ENCODE data around the gene MAML3.
A peak's percentile ranks its signal among the peaks of the same experiment; 100 is the strongest.

Gene MAML3

DNA sequence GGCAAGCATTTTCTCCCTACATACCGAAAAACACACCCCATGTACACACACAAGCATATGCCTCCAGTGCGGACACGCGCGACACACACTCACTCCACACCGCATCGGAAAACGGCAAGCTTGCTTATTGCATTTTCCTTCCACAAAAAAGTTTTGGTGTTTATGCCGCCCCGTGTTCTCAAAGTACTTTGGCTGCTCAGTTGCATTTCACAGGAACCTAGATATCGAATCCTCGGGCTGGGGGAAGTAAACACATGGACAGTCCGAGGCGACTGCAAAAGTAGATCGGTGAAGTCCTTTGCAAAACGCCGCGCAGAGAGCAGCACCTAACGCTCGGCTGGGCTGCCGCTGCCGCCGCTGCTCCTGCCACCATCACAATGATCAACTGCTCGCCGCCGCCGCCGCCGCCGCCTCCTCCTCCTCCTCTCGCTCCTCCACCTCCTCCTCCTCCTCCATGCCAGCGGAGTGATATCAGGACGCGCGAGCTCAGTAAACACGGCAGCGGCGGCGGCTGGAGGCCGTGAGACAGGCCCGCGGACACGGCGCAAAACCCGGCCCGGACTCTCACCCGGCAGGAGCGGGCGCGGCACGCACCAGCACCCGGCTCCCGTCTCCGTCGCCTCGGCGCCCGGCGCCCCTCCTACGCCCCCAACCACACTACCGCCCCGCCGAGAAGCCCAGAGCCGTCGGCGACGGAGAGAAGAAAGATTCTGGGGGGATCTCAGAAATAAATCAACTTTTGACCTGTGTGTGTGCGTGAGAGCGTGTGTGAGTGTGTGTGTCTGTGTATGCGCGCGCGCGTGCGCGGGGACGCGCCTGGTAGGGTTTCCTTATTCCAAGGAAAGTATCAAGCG lies at the start of gene MAML3:
Gene MAML3 (minus strand): TSS at position 467 of the 854 bp plus-strand sequence. CDS start 857 bp downstream, outside the sequence.
- peak; percentile 88 for DNase-seq

DNA sequence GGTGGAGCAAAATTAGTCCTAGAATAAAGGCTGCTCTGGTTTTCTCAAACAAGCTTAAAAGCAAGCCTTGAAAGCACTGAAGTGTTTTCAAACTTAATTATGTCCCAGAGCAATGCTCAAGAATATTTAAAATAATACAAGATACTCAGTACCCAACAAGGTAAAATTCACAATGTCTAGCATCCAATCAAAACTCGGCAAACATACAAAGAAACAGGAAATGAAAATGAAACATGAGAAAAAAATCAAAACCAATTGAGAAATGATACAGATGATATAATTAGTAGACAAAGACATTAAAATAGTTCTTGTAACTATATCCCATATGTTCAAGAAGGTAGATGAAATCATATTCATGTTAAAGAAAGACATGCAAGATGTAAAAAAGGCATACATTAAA lies 45.0 kb upstream of the MAML3 start:
- no peak for DNase-seq

DNA sequence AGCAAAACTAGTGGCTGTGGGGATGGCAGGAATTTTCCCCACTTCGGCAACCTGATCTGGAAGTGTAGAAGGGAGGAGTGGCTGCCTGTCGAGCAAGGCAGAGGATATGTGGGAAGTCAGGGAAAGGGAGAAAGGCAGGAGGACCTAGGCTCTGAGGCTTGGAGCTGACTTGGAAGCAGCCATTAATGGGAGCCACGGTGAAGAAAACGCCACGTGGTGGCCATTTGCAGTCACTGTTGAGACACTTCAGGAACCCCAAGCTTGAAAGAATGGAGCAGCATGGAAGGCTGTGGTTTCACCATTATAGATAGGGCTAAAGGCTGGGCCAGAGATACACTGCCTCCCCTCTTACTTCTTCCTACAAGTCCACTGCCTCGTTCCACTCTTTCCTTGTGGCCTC lies 41.8 kb upstream of the MAML3 start:
- no peak for DNase-seq

DNA sequence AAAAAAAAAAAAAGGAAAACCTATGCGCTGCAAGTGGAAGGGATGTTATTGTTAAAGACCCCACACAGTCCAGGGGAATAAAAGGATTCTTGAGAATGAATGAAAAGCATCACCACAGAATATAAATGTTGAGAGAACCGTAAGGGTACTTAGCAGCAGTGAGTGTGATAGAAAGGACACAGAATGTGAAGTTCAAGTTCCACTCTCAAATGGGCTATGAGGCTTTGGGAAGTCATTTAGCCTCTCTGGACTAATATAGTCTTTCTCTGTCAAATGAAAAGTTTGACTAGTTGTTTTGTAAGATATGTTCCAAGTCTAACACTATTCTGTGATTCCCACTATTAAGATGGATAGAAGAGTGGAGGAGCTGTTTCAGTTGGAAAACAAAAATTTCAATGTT lies 35.8 kb upstream of the MAML3 start:
- no peak for DNase-seq

DNA sequence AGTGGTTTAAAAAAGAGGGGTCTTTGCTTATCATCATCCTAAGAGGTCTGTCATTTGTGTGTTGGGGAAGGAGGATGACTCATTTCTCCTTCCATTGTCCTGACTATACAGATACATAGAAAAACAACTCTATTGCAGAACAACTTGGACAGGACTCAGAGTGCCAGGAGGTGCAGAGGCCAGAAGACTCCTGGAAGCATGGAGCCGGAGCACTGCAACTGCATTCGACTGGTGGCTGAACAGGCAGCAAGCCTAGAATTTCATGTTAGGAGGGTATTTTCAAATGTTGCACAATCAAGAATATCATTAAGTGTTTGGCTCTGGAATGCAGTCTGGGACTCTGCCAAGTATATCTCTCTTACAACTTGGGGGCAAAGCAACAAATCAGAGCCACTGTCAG lies 35.0 kb upstream of the MAML3 start:
- DNase-seq: no peak

DNA sequence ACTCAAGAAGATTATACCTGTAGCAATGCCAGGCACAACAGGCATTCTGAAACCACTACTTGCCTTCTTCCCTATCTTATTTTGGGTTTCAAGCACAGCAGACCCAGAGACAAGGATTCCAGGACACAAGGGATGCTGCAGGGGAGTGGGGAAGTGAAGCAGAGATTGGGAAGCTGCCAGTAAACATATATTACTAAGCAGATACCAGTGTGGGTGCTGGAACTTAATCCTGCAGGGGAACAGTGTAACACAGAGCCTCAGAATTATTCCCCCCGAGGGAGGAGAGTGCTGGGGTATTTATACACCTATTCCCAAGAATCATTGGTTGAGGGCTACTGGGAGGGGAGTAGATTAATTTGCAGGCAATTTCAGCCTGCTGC lies 33.3 kb upstream of the MAML3 start:
- no peak for DNase-seq

- no peak for DNase-seq
These were observed 32.8 kb upstream of the MAML3 start for GRCh38 chr4:140186651-140187315.

- no peak for DNase-seq
These were observed 32.1 kb upstream of the MAML3 start for GRCh38 chr4:140186082-140186438.

GRCh38 chr4:140185412-140186081 lies 31.6 kb upstream of the MAML3 start:
- no peak for DNase-seq

GRCh38 chr4:140183270-140183669 lies 29.3 kb upstream of the MAML3 start:
- no peak for DNase-seq

DNA sequence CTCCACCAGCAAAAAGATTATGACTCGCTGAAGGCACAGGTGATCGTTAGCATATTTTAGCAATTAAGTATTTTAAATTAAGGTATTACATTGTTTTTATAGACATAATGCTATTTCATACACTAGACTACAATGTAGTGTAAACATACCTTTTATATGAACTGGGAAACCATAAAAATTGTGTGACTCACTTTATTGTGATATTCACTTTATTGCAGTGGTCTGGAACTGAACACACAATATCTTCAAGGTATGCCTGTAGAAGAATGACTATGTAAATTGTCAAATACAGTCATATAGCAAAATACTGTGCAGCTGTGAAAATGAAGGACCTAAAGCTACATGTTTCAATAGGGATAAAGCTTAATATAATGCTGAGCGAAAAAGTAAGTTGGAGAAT lies 26.6 kb upstream of the MAML3 start:
- DNase-seq: no peak

DNA sequence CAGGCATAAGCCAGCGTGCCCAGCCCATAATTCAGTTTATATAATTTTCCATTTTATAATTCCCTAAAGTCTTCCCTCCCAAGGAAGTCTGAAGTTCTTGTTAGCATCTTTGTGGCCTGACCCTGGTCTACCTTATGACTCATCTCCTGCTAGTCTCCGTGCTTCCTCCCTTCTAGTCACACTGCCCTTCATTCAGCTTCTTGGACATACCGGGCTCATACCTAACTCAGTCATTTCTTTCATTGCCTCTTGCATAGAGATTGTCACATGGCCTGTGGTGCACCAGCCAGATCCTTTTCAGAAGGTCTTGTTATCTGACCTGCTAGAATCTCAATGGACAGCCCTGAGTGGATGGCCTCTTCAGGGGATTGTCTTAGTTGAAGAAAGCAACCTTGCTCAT lies 22.8 kb upstream of the MAML3 start:
- DNase-seq: no peak

DNA sequence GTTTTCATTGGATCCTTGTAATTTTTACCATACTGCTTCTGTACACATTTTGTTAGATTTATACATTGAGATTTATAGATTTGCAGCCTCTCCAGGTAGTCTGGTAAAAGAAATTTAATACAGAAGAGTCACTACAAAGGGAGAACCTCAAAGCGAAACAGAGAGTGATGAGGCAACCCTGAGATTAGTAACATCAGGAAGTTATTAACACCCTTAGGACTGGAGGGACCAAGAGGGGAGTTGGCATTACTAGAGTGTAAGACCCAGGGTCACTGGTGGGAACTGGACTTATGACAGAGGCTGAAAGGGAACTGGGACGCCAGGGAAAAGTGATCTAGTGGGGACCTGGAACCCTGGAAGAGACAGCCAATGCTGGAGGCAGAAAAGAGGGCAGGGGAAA lies 20.6 kb upstream of the MAML3 start:
- no peak for DNase-seq

DNA sequence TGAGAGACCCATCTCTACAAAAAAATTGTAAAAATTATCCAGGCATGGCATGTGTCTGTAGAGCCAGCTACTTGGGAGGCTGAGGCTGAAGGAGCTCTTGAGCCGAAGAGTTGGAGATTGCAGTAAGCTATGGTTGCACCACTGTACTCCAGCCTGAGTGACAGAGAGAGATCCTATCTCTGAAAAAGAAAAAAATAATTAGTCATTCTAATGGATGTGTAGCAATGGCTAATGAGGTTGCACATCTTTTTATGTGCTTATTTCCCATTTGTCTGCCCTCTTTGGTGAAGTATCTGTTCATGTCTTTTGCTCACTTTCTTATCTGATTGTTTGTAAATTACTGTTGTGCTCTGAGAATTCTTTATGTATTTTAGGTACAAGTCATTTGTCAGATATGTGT lies 19.0 kb upstream of the MAML3 start:
- no peak for DNase-seq

DNA sequence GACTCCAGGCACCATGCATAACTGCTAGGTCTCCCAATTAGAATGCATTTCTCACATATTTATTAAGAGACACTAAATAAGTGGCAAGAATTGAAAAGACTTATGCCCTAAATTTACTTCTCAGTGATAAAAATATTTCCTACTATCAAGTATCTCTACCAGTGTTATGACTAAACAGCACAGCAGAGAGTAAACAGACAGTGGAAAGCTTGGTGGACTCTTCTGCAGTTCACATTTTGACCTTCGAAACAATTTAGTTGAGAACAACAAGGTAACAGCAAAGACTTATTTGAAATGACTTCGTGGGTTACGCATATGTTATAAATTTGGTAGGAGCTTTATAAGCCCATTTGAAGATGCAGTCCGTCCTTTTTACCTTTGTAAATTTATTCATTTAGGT lies 16.3 kb upstream of the MAML3 start:
- no peak for DNase-seq

GRCh38 chr4:140168936-140169335 lies 15.0 kb upstream of the MAML3 start:
- DNase-seq: no peak

DNA sequence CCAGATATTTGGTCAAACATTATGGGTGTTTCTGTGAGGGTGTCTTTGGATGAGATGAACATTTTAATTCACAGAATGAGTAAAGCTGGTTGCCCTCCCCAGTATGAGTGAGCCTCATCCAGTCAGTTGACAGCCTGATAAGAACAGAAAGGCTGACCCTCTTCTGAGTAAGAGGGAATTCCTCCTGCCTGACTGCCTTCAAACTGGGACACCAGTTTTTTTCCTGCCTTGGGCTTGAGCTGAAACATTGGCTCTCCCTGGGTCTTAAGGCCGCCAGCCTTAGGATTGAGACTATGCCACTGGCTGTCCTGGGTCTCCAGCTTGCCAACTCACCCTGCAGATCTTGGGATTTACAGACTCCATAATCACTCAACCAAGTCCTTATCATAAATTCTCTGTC lies 14.5 kb upstream of the MAML3 start:
- DNase-seq: no peak

DNA sequence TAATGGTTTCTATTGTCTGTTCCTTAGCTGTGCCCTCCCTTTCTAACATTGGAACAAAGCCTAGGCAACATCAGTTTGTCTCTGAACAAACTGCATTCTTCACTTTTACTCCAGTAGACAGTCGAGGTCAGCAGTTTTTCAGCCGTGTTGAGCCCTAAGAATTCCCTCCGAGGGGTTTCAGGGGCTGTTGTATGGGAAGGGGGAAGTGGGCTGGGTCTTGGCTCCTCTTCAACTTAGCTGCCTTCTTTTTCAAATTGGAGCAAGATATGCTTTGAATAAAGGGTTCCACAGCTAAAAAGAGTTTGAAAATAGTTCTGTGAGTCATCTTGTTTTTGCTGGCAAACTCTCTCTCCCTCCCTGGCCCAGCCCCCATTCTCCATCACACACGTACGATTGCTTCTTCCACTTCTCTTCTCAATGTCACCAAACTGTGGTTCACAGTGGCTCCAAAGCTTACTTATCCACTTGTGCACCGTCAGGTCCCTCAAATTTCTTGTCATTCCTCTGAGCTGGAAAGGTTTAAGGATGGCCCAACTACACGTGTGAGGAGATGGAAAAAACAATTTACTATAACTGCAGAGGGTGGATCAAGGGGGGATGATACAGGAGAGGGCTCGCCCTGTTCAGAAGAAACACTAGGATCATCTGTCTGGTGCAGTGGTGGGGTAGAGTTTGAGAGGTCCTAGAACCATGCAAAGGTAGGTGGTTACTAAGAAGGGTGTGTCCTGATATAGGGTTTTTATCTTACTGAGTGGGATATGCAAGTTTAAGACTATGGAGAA lies 9.2 kb upstream of the MAML3 start:
- DNase-seq: no peak

- no peak for DNase-seq
These were observed 8.6 kb upstream of the MAML3 start for GRCh38 chr4:140162596-140162995.

DNA sequence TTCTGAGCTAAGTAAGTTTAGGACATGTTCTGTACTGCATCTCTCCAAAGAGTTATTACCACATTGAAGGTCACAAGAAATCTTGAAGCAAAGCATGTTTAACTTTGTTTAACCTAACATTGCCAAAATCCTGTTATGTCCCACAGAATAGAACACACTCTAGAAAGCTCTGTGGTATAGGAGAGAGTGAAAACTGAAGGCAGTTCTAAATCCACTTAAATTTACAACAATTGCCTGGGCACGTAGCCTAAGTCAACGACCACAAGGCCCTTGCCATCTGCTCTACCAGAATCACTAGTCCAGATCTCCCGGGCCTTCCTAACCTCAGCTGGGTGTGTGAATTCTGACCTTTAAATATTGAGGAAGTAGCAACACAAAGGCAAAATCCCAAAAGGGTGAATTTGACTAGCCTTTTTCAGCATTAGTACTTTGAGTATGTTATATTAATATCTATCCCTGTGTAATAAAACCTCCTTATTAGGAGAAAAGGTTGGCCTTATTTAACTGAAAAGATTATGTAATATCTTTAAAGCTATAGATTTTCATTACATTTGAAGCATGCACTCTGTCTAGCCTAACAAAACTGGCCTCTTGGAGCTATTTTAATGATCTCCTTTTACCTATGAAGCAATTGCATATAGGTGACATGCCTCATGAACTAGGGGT lies 4.5 kb upstream of the MAML3 start:
- DNase-seq: no peak

- DNase-seq: no peak
These were observed 3.4 kb upstream of the MAML3 start for GRCh38 chr4:140157341-140157740.

DNA sequence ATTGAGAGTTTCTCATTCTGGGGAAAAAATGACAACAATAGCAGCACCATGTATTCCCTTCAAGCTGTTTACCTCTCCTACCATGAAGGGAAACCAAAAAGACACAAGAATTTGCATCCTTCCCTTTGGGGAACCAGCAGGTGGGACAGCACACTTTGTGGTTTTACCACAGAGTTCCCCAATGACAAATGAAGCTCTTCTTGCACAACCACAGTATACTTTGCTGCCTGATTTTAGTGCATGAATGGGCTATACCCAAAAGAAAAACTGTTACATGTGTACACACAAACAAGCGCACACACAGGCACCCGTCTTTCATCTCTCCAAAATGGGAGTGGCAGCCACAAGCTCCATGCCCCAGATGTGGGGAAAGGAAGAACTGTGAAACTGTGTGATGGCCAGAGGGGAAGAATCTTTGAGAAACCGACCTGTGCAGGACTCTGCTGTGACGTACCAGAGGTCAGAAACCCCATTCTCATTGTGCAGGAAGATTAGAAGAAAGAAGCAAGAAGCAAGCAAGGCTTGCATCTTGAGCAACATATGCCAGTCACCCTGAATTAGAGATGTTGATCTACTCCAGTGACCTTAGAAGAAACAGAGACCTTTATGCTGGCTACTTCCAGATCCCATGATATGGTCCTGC lies 2.7 kb upstream of the MAML3 start:
- DNase-seq: peak; percentile 41

All from stimulated activated CD8-positive, alpha-beta memory T cell treated with anti-CD3 and anti-CD28 coated beads, Interleukin-4, amount 100 ng/mL, for 48 hours (primary cell).